Measurements from ENCODE around the gene TMEM81. TPM values are rescaled to one million over a fixed set of nuclear protein-coding genes. Genes with fewer than 3 reads are reported as not detected.

TMEM81 gene
- total RNA-seq, 1 experiment from 2014 or later = 2.4 TPM

GRCh38 chr1:205077934-205078311, 6.3 kb downstream of the TMEM81 start:
- in situ Hi-C loops (cut with HindIII; ENCODE audit: low sequenced_read_pairs) = no loop called here
- DNase-seq (ENCODE audit: low spot score) = no peak

- peak; percentile 40 for DNase-seq (ENCODE audit: low spot score)
- in situ Hi-C loops (cut with HindIII; ENCODE audit: low sequenced_read_pairs) = no loop called here
These were observed 6.9 kb downstream of the TMEM81 start for GRCh38 chr1:205077158-205077933.

DNA sequence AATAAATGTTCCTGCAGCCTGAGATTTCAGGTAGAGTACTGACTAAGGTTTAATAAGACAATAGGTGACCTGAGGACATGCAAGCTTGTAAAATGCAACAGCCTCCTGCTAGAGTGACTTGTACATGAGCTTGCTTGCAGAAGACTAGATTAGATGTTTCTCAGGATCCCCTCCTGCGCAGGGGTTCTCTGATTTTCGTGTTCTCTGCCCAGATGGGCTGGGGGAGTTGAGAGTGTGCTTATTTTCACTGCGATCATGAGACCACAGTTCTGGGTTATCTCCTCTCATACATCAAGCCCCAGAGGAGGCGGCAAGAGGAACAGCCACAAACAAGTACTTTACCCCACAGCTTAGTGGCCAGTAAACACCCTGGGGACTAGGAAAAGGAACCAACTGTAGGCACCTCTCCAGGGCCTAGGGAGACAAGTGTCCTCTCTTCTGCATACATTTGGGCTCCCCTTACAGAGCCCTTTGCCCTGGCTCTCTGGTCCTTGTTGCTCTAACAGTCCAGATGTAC, 8.0 kb downstream of the TMEM81 start:
- in situ Hi-C loops (cut with HindIII; ENCODE audit: low sequenced_read_pairs) = no loop called here
- no peak for DNase-seq (ENCODE audit: low spot score)

- in situ Hi-C loops (cut with HindIII; ENCODE audit: low sequenced_read_pairs) = no loop called here
- no peak for DNase-seq (ENCODE audit: low spot score)
These were observed 8.6 kb downstream of the TMEM81 start for GRCh38 chr1:205075642-205076155.

- no peak for DNase-seq (ENCODE audit: low spot score)
- in situ Hi-C loops (cut with HindIII; ENCODE audit: low sequenced_read_pairs) = no loop called here
These were observed 9.7 kb downstream of the TMEM81 start for GRCh38 chr1:205074513-205074912.

- in situ Hi-C loops (cut with HindIII; ENCODE audit: low sequenced_read_pairs) = no loop called here
- no peak for DNase-seq (ENCODE audit: low spot score)
These were observed 10.2 kb downstream of the TMEM81 start for GRCh38 chr1:205074084-205074483.

GRCh38 chr1:205073511-205073910, 10.7 kb downstream of the TMEM81 start:
- no peak for DNase-seq (ENCODE audit: low spot score)
- in situ Hi-C loops (cut with HindIII; ENCODE audit: low sequenced_read_pairs) = no loop called here

DNA sequence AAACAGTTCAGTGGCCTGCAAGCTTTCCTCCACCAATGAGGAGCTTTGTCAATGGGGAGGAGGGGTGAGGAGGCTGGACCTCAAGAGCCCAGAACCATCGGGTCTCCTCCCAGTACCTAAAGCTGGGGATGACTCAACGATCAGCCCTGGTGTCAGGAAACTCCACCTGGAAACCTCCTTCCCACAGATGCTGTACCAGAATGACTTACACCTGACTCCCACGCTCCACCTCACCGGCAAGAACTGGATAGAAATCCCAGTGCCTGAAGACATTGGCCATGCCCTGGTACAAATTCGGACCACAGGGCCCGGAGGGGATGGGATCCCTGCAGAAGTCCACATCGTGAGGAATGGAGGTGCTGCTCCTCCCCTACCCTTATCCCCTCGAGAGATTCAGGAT, 11.4 kb downstream of the TMEM81 start:
- no peak for DNase-seq (ENCODE audit: low spot score)
- in situ Hi-C loops (cut with HindIII; ENCODE audit: low sequenced_read_pairs) = no loop called here

DNA sequence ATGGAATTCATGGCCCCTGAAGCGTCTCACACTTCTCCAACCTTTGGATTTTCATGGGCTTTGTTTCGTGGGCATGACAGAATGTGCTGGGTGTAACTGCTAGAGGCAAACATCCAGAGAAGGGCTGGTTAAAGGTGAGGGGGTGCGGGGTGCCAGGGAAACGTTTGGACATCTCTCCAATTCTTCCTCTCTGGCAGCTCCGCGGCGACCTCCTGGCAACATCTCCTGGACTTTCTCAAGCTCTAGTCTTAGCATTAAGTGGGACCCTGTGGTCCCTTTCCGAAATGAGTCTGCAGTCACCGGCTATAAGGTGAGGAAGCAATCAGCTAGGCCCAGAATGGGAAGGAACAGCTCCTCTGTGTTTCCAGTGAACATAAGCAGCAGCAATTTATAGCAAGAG, 12.0 kb downstream of the TMEM81 start:
- no peak for DNase-seq (ENCODE audit: low spot score)
- in situ Hi-C loops (cut with HindIII; ENCODE audit: low sequenced_read_pairs) = no loop called here

- DNase-seq (ENCODE audit: low spot score) = peak; percentile 70
- in situ Hi-C loops (cut with HindIII; ENCODE audit: low sequenced_read_pairs) = no loop called here
These were observed 12.5 kb downstream of the TMEM81 start for GRCh38 chr1:205071801-205072200.

GRCh38 chr1:205071028-205071409, 13.2 kb downstream of the TMEM81 start:
- in situ Hi-C loops (cut with HindIII; ENCODE audit: low sequenced_read_pairs) = no loop called here

DNA sequence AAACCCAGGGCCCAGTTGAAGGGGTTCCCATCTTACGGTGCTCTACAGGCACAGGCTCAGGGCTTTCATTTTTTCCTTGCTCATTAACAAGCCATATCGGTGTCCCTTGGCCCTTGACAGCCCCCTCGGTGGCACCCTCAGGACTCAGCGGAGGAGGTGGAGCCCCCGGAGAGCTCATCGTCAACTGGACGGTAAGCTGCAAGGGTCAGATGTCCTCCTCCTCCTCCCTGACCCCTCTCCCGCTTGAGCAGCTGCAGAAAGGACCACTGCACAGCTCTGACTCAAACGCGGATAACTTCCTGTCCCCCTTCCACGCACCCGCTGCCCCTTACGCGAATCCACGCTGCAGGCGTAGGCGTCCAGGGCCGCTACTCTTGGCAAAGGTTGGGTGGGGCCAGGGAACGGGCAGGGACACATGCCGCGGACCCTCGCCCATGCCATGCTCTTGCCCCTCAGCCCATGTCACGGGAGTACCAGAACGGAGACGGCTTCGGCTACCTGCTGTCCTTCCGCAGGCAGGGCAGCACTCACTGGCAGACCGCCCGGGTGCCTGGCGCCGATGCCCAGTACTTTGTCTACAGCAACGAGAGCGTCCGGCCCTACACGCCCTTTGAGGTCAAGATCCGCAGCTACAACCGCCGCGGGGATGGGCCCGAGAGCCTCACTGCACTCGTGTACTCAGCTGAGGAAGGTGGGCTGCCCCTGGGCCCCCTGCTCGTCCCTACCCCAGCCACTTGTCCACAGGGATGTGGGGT, 14.7 kb downstream of the TMEM81 start:
- in situ Hi-C loops (cut with HindIII; ENCODE audit: low sequenced_read_pairs) = no loop called here
- peak; percentile 61 for DNase-seq (ENCODE audit: low spot score)

More at GRCh38 chr1:205071028-205071409, 13.2 kb downstream of the TMEM81 start:
- no peak for DNase-seq (ENCODE audit: low spot score)

- in situ Hi-C loops (cut with HindIII; ENCODE audit: low sequenced_read_pairs) = no loop called here
These were observed 15.7 kb downstream of the TMEM81 start for GRCh38 chr1:205068457-205069040.

DNA sequence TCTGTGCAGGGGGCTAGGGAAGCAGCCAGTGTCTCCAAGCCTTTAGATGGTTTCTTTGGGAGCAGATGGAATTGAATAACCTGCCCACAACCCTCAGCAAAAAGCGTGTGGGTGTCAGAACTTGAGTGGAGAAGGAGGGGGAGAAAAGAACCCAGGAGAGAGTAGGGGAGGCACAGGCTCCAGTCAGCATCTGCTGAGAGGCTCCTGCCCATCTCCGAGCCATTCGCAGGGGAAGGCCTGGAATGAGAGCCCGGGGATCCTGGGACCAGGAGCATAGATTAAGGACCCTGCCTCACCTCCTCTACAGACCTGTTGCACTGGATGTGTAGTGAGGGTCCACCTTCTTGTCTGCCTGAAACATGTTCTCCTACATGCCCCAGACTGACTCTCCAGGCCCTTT, 16.3 kb downstream of the TMEM81 start:
- DNase-seq (ENCODE audit: low spot score) = no peak
- in situ Hi-C loops (cut with HindIII; ENCODE audit: low sequenced_read_pairs) = no loop called here

More at GRCh38 chr1:205068457-205069040, 15.7 kb downstream of the TMEM81 start:
- no peak for DNase-seq (ENCODE audit: low spot score)

DNA sequence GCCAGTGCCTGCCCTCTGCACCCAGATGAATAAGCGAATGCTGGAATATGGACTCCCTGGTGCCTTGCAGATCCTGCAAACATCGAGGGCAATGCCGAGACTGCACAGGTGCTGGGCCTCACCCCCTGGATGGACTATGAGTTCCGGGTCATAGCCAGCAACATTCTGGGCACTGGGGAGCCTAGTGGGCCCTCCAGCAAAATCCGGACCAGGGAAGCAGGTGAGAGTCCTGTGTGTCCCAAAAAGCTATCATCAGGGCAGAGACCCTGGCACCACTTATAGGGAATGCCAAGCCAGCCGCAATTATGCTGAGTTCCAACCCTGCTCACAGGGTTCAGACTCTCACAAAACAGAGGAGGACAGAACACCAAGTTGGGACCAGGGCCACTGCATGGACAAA, 17.2 kb downstream of the TMEM81 start:
- DNase-seq (ENCODE audit: low spot score) = no peak
- in situ Hi-C loops (cut with HindIII; ENCODE audit: low sequenced_read_pairs) = no loop called here

DNA sequence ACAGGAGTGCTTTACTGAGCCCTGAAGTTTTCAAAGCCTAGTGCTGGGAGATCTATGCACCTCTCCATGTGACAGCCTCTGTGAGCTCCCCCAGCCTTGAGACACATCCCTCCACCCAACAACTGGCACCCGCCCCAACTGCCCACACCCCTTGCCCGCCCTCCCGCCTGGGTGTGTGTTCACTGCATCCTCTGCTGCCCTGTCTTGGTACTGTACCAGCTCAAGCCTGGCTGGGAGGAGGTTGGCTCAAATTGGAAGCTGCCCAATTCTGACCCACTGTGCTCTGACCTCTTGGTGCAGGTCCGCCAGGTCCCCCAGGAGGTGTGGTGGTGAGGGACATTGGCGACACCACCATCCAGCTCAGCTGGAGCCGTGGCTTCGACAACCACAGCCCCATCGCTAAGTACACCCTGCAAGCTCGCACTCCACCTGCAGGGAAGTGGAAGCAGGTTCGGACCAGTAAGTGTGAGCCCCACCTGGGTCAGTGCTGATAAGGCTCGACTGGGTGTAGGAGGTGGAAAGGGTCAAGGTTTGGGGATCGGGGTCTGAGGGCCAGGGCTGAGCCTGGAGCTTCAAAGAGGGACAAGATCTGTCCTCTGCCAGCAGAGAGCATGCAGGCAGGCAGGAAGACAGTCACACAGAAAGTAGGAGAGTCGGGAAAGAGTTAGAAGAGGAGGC, 18.0 kb downstream of the TMEM81 start:
- in situ Hi-C loops (cut with HindIII; ENCODE audit: low sequenced_read_pairs) = no loop called here
- no peak for DNase-seq (ENCODE audit: low spot score)

DNA sequence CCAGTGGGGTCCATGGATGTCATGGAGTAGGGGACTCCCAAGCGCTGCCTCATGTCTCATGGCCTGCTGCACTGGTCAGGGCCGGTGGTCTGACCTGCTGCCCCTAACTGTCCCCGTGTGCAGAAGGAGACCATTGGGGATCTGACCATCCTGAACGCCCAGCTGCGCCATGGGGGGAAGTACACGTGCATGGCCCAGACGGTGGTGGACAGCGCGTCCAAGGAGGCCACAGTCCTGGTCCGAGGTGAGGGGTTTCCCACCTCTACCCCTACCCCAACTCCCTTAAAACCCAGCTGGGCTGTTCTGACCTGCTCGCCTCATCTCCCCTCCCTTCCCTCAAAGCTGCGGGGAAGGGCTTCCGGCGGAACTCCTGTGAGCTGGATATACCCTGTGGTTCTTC, 18.6 kb downstream of the TMEM81 start:
- DNase-seq (ENCODE audit: low spot score) = no peak
- in situ Hi-C loops (cut with HindIII; ENCODE audit: low sequenced_read_pairs) = no loop called here

GRCh38 chr1:205064741-205065316, 19.4 kb downstream of the TMEM81 start:
- in situ Hi-C loops (cut with HindIII; ENCODE audit: low sequenced_read_pairs) = no loop called here
- DNase-seq (ENCODE audit: low spot score) = no peak

GRCh38 chr1:205064301-205064700, 20.0 kb downstream of the TMEM81 start:
- DNase-seq (ENCODE audit: low spot score) = no peak
- in situ Hi-C loops (cut with HindIII; ENCODE audit: low sequenced_read_pairs) = no loop called here
